LNCAP (cell line): Measurements from ENCODE around the gene TMED4.

Experiments
- TF ChIP-seq, protein P1 (sequence below): fragments of 450-650 bp; IDR thresholded peaks from 2 replicates; pipeline ENCODE4 v1.5.1; 2017; ENCODE audit warnings: mild to moderate bottlenecking

TMED4 gene

GRCh38 chr7:44604941-44605340 is 22.9 kb upstream of the TMED4 start:
- TF ChIP-seq, protein P1, sequence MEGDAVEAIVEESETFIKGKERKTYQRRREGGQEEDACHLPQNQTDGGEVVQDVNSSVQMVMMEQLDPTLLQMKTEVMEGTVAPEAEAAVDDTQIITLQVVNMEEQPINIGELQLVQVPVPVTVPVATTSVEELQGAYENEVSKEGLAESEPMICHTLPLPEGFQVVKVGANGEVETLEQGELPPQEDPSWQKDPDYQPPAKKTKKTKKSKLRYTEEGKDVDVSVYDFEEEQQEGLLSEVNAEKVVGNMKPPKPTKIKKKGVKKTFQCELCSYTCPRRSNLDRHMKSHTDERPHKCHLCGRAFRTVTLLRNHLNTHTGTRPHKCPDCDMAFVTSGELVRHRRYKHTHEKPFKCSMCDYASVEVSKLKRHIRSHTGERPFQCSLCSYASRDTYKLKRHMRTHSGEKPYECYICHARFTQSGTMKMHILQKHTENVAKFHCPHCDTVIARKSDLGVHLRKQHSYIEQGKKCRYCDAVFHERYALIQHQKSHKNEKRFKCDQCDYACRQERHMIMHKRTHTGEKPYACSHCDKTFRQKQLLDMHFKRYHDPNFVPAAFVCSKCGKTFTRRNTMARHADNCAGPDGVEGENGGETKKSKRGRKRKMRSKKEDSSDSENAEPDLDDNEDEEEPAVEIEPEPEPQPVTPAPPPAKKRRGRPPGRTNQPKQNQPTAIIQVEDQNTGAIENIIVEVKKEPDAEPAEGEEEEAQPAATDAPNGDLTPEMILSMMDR: no peak

- TF ChIP-seq, protein P1: no peak
These were observed 21.2 kb upstream of the TMED4 start for GRCh38 chr7:44603193-44603592.

DNA sequence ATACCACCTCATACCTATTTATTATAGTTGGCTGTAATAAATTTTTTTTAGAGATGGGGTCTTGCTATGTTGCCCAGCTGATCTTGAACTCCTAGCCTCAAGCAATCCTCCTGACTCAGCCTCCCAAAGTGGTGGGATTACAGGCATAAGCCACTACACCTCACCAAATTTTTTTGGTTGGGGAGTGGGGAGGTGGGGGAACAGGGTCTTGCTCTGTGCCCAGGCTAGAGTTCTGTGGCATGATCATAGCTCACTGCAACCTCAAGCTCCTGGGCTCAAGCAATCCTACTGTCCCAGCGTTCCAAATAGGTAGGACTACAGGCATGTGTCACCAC is 20.5 kb upstream of the TMED4 start:
- TF ChIP-seq, protein P1: no peak

GRCh38 chr7:44599222-44599621 is 17.2 kb upstream of the TMED4 start:
- TF ChIP-seq, protein P1: no peak

GRCh38 chr7:44595934-44596635 is 14.1 kb upstream of the TMED4 start:
- TF ChIP-seq, protein P1: no peak

- TF ChIP-seq, protein P1: no peak
These were observed 8.9 kb upstream of the TMED4 start for GRCh38 chr7:44590910-44591309.

DNA sequence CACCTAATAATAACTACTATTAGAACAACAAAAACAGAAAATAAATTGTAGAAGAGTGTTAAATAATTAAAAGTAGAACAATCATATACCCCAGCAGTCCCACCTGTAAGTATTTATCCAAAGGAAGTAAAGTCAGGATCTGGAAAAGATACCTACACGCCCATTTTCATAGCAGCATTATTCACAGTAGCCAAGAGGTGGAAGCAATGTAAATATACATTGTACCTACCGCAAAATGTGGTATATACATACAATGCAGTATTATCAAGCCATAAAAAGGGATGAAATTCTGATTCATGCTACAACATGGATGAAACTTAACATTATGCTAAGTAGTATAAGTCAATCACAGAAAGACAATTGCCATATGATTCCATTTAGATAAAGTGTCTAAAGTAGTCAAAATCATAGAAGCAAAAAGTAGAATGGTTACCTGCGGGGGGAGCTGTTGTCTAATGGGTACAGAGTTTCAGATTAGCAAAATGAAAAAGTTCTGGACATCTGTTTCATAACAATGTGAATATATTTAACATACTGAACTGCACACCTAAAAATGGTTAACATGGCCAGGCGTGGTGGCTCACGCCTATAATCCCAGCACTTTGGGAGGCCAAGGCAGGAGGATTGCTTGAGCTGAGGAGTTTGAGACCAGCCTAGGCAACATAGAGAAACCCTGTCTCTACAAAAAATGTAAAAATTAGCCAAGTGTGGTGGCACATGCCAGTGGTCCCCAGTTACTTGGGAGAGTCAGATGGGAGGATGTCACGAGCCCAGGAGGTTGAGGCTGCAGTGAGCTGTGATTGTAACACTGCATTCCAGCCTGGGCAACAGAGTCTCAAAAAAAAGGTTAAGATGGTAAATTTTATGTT is 6.0 kb upstream of the TMED4 start:
- TF ChIP-seq, protein P1: peak; percentile 78
